K562 (cell line): ENCODE measurements around the gene ZNF32. TPM values are rescaled to one million over a fixed set of nuclear protein-coding genes. Genes with fewer than 3 reads are reported as not detected.

Source experiments
- ATAC-seq: fragments of 200-7000 bp; cut with Tn5 transposase; 3 replicates; pipeline ENCODE4 v1.9.1; 2020; ENCODE audit warnings: moderate library complexity
- BruUV-seq: library from RNA; stranded (reverse); fragments of 400-500 nt; replicated peaks from 2 replicates; lab custom pipeline; 2021; lab: Mats Ljungman, UMichigan
- CTCF ChIA-PET: fragments of 300-600 bp; formaldehyde crosslinking; extraction: SDS; loops from one replicate; lab custom pipeline; 2021; ENCODE audit warnings: low intra/inter-chr PET ratio; lab: Yijun Ruan, JAX
- POLR2A ChIA-PET: fragments of 300-600, 350-650 bp; sonication (Branson Sonifier 250); formaldehyde crosslinking; extraction: SDS; loops from one replicate; lab custom pipeline; 2021; ENCODE audit warnings: antibody characterized with exemption, inconsistent platforms; lab: Yijun Ruan, JAX
- DNase-seq, 4 experiments: peaks; one replicate each; pipeline versions ENCODE4 v3.0.0 to v3.0.0-alpha.2; 2011 to 2018; ENCODE audit warnings: low spot score in 3 of 4, mixed read lengths in 3 of 4; ENCODE audit errors: extremely low read depth in 1 of 4
- FAIRE-seq: peaks from 2 replicates; lab custom pipeline; 2011; peaks lifted over from hg19 to GRCh38; lab: Jason Lieb, UNC
- H2AFZ ChIP-seq: 2 replicates; pipeline ENCODE4 v1.6.0; 2011; ENCODE audit warnings: low read depth, low read length, control low read depth, inconsistent platforms
- H3K27ac ChIP-seq: fragments of 200-600 bp; 3 replicates; pipeline ENCODE4 v1.8.0; 2011; ENCODE audit warnings: low read depth, mild to moderate bottlenecking, control low read depth, inconsistent platforms, low read length, moderate library complexity, mixed read lengths; ENCODE audit errors: extremely low read depth
- H3K27me3 ChIP-seq, 2 experiments: fragments of 300-600 bp in 1 of 2; 2 replicates in 1 of 2; 3 replicates in 1 of 2; pipeline versions ENCODE4 v1.6.0 to v1.8.0; 2011; ENCODE audit warnings: inconsistent platforms in 2 of 2, low read length in 2 of 2, mild to moderate bottlenecking in 1 of 2, mixed read lengths in 1 of 2, moderate library complexity in 1 of 2; ENCODE audit not compliant: control insufficient read depth in 2 of 2, insufficient read depth in 2 of 2
- H3K36me3 ChIP-seq: fragments of 300-600 bp; 3 replicates; pipeline ENCODE4 v1.8.0; 2011; ENCODE audit warnings: mild to moderate bottlenecking, low read length, inconsistent platforms; ENCODE audit not compliant: control insufficient read depth, insufficient read depth
- H3K4me1 ChIP-seq, 2 experiments: fragments of 200-600 bp in 1 of 2; replicated peaks in 1 of 2; 2 replicates in 1 of 2; 3 replicates in 1 of 2; pipeline versions ENCODE4 v1.5.1 to v1.8.0; 2011; ENCODE audit warnings: inconsistent platforms in 2 of 2, low read length in 2 of 2, mild to moderate bottlenecking in 1 of 2, mixed read lengths in 1 of 2, moderate library complexity in 1 of 2; ENCODE audit not compliant: control insufficient read depth in 2 of 2, insufficient read depth in 2 of 2
- H3K4me2 ChIP-seq: 2 replicates; pipeline ENCODE4 v1.6.1; 2011; ENCODE audit warnings: low read length, control low read depth, inconsistent platforms, mixed read lengths; ENCODE audit not compliant: insufficient read depth
- H3K4me3 ChIP-seq: fragments of 200-600 bp; sonication (generic), shearing (Covaris generic); 2 replicates; pipeline ENCODE4 v1.5.1; 2016; ENCODE audit warnings: control low read depth, inconsistent platforms
- H3K79me2 ChIP-seq: fragments of 200-600 bp; 3 replicates; pipeline ENCODE4 v1.8.0; 2011; ENCODE audit warnings: low read length, inconsistent platforms; ENCODE audit not compliant: control insufficient read depth, insufficient read depth
- H3K9ac ChIP-seq, 2 experiments: 2 replicates each; pipeline versions ENCODE4 v1.6.0 to v1.6.1; 2011; ENCODE audit warnings: low read depth in 2 of 2, low read length in 2 of 2, control low read depth in 1 of 2, inconsistent platforms in 1 of 2, mild to moderate bottlenecking in 1 of 2, mixed read lengths in 1 of 2; ENCODE audit not compliant: insufficient read depth in 1 of 2
- H3K9me1 ChIP-seq: one replicate; pipeline ENCODE4 v1.6.0; 2011; ENCODE audit warnings: inconsistent platforms, mild to moderate bottlenecking, low read length, moderate library complexity; ENCODE audit not compliant: control insufficient read depth, insufficient read depth
- H3K9me3 ChIP-seq: replicated peaks from 2 replicates; pipeline ENCODE4 v1.5.1; 2011; ENCODE audit warnings: low read depth, low read length, inconsistent platforms; ENCODE audit not compliant: control insufficient read depth, insufficient read depth
- H4K20me1 ChIP-seq: replicated peaks from 2 replicates; pipeline ENCODE4 v1.6.1; 2011; ENCODE audit warnings: low read length, inconsistent platforms, mixed read lengths; ENCODE audit not compliant: control insufficient read depth, insufficient read depth
- ARID1B ChIP-seq: fragments of 450-650 bp; IDR thresholded peaks from 2 replicates; pipeline ENCODE4 v1.6.1; 2016; ENCODE audit warnings: antibody characterized with exemption, mild to moderate bottlenecking, inconsistent platforms
- CBFA2T3 ChIP-seq: fragments of 450-650 bp; IDR thresholded peaks from 2 replicates; pipeline ENCODE4 v1.6.1; 2017
- LCOR ChIP-seq: sonication (generic); formaldehyde crosslinking; IDR thresholded peaks from 2 replicates; pipeline ENCODE4 v1.8.0; 2022; ENCODE audit warnings: mild to moderate bottlenecking, missing genetic modification reagents
- MCM7 ChIP-seq, 2 experiments: fragments of 450-650 bp; IDR thresholded peaks; 2 replicates each; pipeline ENCODE4 v1.6.1; 2016 to 2018
- NFE2L1 ChIP-seq: fragments of 450-650 bp; IDR thresholded peaks from 2 replicates; pipeline ENCODE4 v1.6.1; 2016; ENCODE audit warnings: missing genetic modification characterization, low read depth, mild to moderate bottlenecking, missing compliant biosample characterization, moderate library complexity, borderline replicate concordance
- SETDB1 ChIP-seq: IDR thresholded peaks from one replicate; pipeline ENCODE4 v1.6.1; 2012; ENCODE audit warnings: low read length, control low read depth, inconsistent platforms
- SIRT6 ChIP-seq: IDR thresholded peaks from one replicate; pipeline ENCODE4 v1.6.1; 2012; ENCODE audit warnings: low read depth, mild to moderate bottlenecking, control low read depth, inconsistent platforms, low read length, moderate library complexity
- SOX6 ChIP-seq: fragments of 450-650 bp; IDR thresholded peaks from 2 replicates; pipeline ENCODE4 v1.6.1; 2014; ENCODE audit warnings: mild to moderate bottlenecking
- SREBF1 ChIP-seq: fragments of 150-350 bp; IDR thresholded peaks from 2 replicates; pipeline ENCODE4 v1.6.1; 2014; ENCODE audit warnings: antibody characterized with exemption, low read depth, low read length, borderline replicate concordance
- ZNF143 ChIP-seq: sonication (generic); formaldehyde crosslinking; IDR thresholded peaks from 2 replicates; pipeline ENCODE4 v1.9.0; 2022; ENCODE audit warnings: mild to moderate bottlenecking, missing genetic modification reagents
- WGBS: fragments of 100-300 bp; shearing (Covaris generic); methylation state at CpG from one replicate; pipeline ENCODE4 v1.1.6; 2016; ENCODE audit warnings: low coverage, mixed read lengths; ENCODE audit not compliant: insufficient coverage; ENCODE audit errors: missing lambda C conversion rate; 5-methylcytosine and 5-hydroxymethylcytosine counted together
- in situ Hi-C: fragments of 300-500 bp; cut with MboI; formaldehyde crosslinking; loops from 4 replicates; pipeline ENCODE4 v1.15.0; 2018; ENCODE audit warnings: inconsistent platforms, mixed read lengths
- intact Hi-C: fragments of 100-400 bp; cut with micrococcal nuclease; formaldehyde crosslinking; loops from 2 replicates; pipeline ENCODE4 v1.14.2; 2022
- polyA plus RNA-seq, 8 experiments: library from polyadenylated mRNA; depleted of rRNA in 4 of 8; stranded (reverse) in 5 of 8; unstranded in 3 of 8; fragments of >200 nt; fragmentation: Nextera tagmentation in 2 of 8; fragmentation: Illumina TruSeq in 1 of 8; extraction: Ambion mirVana in 2 of 8; extraction: Trizol in 1 of 8; gene quantifications; 2 replicates each; pipeline versions ENCODE4 v1.2.1 to v1.2.3, GENCODE V29; 2011 to 2014; ENCODE audit warnings: inconsistent platforms in 1 of 8, missing spikeins in 1 of 8
- total RNA-seq, 7 experiments: library from RNA; depleted of rRNA in 6 of 7; stranded (reverse); fragments of >200 nt in 6 of 7; fragmentation: Illumina TruSeq in 2 of 7; extraction: Trizol in 2 of 7; gene quantifications; 2 replicates each; pipeline versions ENCODE4 v1.2.1 to v1.2.3, GENCODE V29; 2011 to 2021; ENCODE audit warnings: low replicate concordance in 1 of 7
- TF ChIP-seq, protein P1 (sequence below): fragments of 450-650 bp; formaldehyde crosslinking; IDR thresholded peaks from 2 replicates; pipeline ENCODE4 v1.4.0; 2020; ENCODE audit warnings: mild to moderate bottlenecking, moderate library complexity
- TF ChIP-seq, protein P2 (sequence below): IDR thresholded peaks from 2 replicates; pipeline ENCODE4 v1.6.1; 2011; ENCODE audit warnings: borderline replicate concordance, low read depth, mild to moderate bottlenecking, moderate library complexity, low read length; ENCODE audit not compliant: insufficient read depth, poor library complexity, severe bottlenecking
- TF ChIP-seq, protein P3 (sequence below): sonication (generic); IDR thresholded peaks from 2 replicates; pipeline ENCODE4 v1.6.1; 2016
- TF ChIP-seq, protein P4 (sequence below): sonication (generic); formaldehyde crosslinking; IDR thresholded peaks from 2 replicates; pipeline ENCODE4 v1.8.0; 2022; ENCODE audit warnings: missing genetic modification reagents, mild to moderate bottlenecking, borderline replicate concordance
- TF ChIP-seq, protein P5 (sequence below): fragments of 250-450 bp; sonication (Bioruptor Pico); IDR thresholded peaks from 2 replicates; pipeline ENCODE4 v1.5.0; 2022; ENCODE audit warnings: mild to moderate bottlenecking

Gene ZNF32
- total and polyA plus RNA-seq, 9 of the 15 experiments (the other 6 are each of a cell fraction or from before 2014, with no cell fraction given), result 17.3 to 57.0 (median 26.3) TPM

DNA sequence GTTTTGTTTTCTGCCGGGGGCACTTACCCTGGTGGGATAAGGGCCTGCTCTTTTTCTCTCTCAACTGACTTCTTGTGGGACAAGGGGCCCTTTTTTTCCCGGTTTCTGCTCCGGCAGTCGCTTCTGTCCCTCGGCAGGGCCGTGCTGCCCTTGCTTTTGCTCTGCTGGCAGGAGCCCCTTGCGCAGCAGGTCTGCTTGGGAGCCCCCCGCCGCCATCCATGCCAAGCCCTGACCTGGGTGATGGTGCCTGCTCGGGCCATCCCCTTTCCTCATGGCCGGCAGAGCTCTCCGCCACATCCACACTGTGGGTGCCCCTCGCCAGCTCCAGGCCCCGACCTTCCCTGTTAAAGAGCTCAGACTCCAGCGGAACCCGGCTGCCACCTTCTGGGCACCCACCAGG is 47.0 kb upstream of the ZNF32 start:
- Histone ChIP-seq H3K27ac (no peak overlapping the region), H3K9me3 (no peaks in the 10 kb centered on the region; the same call in 1 of the 2 replicates), H3K36me3 (no peaks in the 10 kb centered on the region), H4K20me1 (no peaks in the 10 kb centered on the region; the same call in 1 of the 2 replicates), H3K79me2 (no peaks in the 10 kb centered on the region), H2AFZ (no peak overlapping the region), H3K4me3 (no peak overlapping the region), H3K4me1 (no peaks in the 10 kb centered on the region), H3K4me2 (no peak overlapping the region), H3K9me1 (no peaks in the 10 kb centered on the region), H3K9ac (no peak overlapping the region), H3K27me3 (peaks cover 23 to 54% of the 10 kb centered on the region in 2 experiments)
- in situ Hi-C loops, result no loop called here
- FAIRE-seq (no peak), ATAC-seq (no peak), DNase-seq (no peak)
- intact Hi-C loops, result no loop called here
- TF ChIP-seq SOX6, result no peak
- no peak for TF ChIP-seq ARID1B
- no peak for TF ChIP-seq CBFA2T3
- TF ChIP-seq, protein P1, sequence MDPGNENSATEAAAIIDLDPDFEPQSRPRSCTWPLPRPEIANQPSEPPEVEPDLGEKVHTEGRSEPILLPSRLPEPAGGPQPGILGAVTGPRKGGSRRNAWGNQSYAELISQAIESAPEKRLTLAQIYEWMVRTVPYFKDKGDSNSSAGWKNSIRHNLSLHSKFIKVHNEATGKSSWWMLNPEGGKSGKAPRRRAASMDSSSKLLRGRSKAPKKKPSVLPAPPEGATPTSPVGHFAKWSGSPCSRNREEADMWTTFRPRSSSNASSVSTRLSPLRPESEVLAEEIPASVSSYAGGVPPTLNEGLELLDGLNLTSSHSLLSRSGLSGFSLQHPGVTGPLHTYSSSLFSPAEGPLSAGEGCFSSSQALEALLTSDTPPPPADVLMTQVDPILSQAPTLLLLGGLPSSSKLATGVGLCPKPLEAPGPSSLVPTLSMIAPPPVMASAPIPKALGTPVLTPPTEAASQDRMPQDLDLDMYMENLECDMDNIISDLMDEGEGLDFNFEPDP (CRISPR knock-in tag), result no peak
- TF ChIP-seq, protein P2, sequence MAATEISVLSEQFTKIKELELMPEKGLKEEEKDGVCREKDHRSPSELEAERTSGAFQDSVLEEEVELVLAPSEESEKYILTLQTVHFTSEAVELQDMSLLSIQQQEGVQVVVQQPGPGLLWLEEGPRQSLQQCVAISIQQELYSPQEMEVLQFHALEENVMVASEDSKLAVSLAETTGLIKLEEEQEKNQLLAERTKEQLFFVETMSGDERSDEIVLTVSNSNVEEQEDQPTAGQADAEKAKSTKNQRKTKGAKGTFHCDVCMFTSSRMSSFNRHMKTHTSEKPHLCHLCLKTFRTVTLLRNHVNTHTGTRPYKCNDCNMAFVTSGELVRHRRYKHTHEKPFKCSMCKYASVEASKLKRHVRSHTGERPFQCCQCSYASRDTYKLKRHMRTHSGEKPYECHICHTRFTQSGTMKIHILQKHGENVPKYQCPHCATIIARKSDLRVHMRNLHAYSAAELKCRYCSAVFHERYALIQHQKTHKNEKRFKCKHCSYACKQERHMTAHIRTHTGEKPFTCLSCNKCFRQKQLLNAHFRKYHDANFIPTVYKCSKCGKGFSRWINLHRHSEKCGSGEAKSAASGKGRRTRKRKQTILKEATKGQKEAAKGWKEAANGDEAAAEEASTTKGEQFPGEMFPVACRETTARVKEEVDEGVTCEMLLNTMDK, result no peak
- TF ChIP-seq, protein P3, sequence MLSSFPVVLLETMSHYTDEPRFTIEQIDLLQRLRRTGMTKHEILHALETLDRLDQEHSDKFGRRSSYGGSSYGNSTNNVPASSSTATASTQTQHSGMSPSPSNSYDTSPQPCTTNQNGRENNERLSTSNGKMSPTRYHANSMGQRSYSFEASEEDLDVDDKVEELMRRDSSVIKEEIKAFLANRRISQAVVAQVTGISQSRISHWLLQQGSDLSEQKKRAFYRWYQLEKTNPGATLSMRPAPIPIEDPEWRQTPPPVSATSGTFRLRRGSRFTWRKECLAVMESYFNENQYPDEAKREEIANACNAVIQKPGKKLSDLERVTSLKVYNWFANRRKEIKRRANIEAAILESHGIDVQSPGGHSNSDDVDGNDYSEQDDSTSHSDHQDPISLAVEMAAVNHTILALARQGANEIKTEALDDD, result no peak
- no peak for TF ChIP-seq NFE2L1 (tag)
- TF ChIP-seq MCM7 (IDR thresholded peaks at IDR 0.05), result no peak
- TF ChIP-seq SETDB1, result no peak
- TF ChIP-seq LCOR (CRISPR knock-in tag), result no peak
- no peak for TF ChIP-seq SREBF1
- TF ChIP-seq, protein P4, sequence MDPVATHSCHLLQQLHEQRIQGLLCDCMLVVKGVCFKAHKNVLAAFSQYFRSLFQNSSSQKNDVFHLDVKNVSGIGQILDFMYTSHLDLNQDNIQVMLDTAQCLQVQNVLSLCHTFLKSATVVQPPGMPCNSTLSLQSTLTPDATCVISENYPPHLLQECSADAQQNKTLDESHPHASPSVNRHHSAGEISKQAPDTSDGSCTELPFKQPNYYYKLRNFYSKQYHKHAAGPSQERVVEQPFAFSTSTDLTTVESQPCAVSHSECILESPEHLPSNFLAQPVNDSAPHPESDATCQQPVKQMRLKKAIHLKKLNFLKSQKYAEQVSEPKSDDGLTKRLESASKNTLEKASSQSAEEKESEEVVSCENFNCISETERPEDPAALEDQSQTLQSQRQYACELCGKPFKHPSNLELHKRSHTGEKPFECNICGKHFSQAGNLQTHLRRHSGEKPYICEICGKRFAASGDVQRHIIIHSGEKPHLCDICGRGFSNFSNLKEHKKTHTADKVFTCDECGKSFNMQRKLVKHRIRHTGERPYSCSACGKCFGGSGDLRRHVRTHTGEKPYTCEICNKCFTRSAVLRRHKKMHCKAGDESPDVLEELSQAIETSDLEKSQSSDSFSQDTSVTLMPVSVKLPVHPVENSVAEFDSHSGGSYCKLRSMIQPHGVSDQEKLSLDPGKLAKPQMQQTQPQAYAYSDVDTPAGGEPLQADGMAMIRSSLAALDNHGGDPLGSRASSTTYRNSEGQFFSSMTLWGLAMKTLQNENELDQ (CRISPR knock-in tag), result no peak
- no peak for TF ChIP-seq SIRT6
- TF ChIP-seq, protein P5, sequence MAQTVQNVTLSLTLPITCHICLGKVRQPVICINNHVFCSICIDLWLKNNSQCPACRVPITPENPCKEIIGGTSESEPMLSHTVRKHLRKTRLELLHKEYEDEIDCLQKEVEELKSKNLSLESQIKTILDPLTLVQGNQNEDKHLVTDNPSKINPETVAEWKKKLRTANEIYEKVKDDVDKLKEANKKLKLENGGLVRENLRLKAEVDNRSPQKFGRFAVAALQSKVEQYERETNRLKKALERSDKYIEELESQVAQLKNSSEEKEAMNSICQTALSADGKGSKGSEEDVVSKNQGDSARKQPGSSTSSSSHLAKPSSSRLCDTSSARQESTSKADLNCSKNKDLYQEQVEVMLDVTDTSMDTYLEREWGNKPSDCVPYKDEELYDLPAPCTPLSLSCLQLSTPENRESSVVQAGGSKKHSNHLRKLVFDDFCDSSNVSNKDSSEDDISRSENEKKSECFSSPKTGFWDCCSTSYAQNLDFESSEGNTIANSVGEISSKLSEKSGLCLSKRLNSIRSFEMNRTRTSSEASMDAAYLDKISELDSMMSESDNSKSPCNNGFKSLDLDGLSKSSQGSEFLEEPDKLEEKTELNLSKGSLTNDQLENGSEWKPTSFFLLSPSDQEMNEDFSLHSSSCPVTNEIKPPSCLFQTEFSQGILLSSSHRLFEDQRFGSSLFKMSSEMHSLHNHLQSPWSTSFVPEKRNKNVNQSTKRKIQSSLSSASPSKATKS, result no peak
- TF ChIP-seq ZNF143 (CRISPR knock-in tag), result no peak
- ChIA-PET POLR2A (no interaction called here), CTCF (no interaction called here)
- 0% methylated on average over 11 of the region's 16 CpGs for WGBS
- BruUV-seq, result no TSS peak
